Left ventricle myocardium inferior (tissue), 1 donor: ENCODE measurements around the gene HNRNPR. TPM values are rescaled to one million over a fixed set of nuclear protein-coding genes. Genes with fewer than 3 reads are reported as not detected.
"Not testable (repeated sequence)": the region's sequence is repeated elsewhere in the genome, so short reads cannot be mapped to it uniquely, and the experiment has no call there.

Experiments
- DNase-seq: peaks from one replicate; pipeline ENCODE4 v3.0.0-alpha.2; 2020
- H3K27ac ChIP-seq: fragments of 200-600 bp; replicated peaks from 2 replicates; pipeline ENCODE4 v1.8.0; 2021
- H3K27me3 ChIP-seq: fragments of 200-600 bp; 2 replicates; pipeline ENCODE4 v1.8.0; 2021; ENCODE audit warnings: low read depth
- H3K36me3 ChIP-seq: fragments of 200-600 bp; 2 replicates; pipeline ENCODE4 v1.8.0; 2021
- H3K4me1 ChIP-seq: fragments of 200-600 bp; 2 replicates; pipeline ENCODE4 v1.8.0; 2021
- H3K4me3 ChIP-seq: fragments of 200-600 bp; 2 replicates; pipeline ENCODE4 v1.8.0; 2021; ENCODE audit warnings: mild to moderate bottlenecking, moderate library complexity
- H3K9me3 ChIP-seq: fragments of 200-600 bp; replicated peaks from 2 replicates; pipeline ENCODE4 v1.8.0; 2021
- intact Hi-C: fragments of 100-400 bp; cut with micrococcal nuclease; formaldehyde crosslinking; loops from one replicate; pipeline ENCODE4 v1.11.0; 2022
- total RNA-seq: library from RNA; stranded (reverse); fragmentation: NEBNext Ultra II Directional; extraction: Animal tissue kit (Norgen Biotek cat#: 25700); gene quantifications from one replicate; pipeline ENCODE4 v1.2.1, GENCODE V29; 2021
- TF ChIP-seq, protein P1 (sequence below): fragments of 200-600 bp; IDR thresholded peaks from 2 replicates; pipeline ENCODE4 v1.8.0; 2021; ENCODE audit warnings: antibody characterized with exemption, mild to moderate bottlenecking, borderline replicate concordance
- donor health status: DM: no; HTN: yes; CAD: no; lungs with severe emphysema.

The HNRNPR gene
- total RNA-seq, 1 donor from 2014 or later: 54.6 TPM

DNA sequence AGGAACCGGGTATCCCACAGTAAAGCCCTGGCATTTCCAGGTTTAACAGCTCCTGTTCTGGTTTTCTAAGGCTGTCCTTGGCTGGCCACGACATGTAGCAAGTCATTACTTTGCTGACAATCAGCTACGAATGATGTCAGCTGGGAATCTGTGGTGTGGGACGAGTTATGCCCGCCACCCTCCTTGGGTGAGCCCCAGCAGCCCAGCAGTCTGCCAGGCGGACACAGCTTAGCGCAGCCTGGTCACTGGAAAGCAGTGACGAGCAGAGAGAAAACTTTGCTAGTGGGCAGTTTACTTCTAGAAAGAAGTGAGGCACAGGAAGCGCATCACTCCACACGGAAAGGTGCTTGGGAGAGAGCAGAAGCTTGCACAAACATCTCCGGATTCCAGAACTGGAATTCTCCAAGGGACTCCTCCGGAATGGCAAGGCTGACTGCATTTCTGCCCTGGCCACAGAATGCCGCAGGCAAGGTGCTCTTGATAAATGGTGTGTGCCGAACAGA, 41.1 kb upstream of the HNRNPR start:
- H3K27me3 ChIP-seq: no peaks in the 10 kb centered on the region
- H3K9me3 ChIP-seq: no peaks in the 10 kb centered on the region
- intact Hi-C loops: no loop called here
- DNase-seq: no peak
- H3K4me3 ChIP-seq: no peak overlapping the region
- H3K4me1 ChIP-seq: peaks cover 32% of the 10 kb centered on the region
- peaks cover 17% of the 10 kb centered on the region for H3K36me3 ChIP-seq
- H3K27ac ChIP-seq: peak overlapping the region; percentile 71
- TF ChIP-seq, protein P1, sequence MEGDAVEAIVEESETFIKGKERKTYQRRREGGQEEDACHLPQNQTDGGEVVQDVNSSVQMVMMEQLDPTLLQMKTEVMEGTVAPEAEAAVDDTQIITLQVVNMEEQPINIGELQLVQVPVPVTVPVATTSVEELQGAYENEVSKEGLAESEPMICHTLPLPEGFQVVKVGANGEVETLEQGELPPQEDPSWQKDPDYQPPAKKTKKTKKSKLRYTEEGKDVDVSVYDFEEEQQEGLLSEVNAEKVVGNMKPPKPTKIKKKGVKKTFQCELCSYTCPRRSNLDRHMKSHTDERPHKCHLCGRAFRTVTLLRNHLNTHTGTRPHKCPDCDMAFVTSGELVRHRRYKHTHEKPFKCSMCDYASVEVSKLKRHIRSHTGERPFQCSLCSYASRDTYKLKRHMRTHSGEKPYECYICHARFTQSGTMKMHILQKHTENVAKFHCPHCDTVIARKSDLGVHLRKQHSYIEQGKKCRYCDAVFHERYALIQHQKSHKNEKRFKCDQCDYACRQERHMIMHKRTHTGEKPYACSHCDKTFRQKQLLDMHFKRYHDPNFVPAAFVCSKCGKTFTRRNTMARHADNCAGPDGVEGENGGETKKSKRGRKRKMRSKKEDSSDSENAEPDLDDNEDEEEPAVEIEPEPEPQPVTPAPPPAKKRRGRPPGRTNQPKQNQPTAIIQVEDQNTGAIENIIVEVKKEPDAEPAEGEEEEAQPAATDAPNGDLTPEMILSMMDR: no peak

DNA sequence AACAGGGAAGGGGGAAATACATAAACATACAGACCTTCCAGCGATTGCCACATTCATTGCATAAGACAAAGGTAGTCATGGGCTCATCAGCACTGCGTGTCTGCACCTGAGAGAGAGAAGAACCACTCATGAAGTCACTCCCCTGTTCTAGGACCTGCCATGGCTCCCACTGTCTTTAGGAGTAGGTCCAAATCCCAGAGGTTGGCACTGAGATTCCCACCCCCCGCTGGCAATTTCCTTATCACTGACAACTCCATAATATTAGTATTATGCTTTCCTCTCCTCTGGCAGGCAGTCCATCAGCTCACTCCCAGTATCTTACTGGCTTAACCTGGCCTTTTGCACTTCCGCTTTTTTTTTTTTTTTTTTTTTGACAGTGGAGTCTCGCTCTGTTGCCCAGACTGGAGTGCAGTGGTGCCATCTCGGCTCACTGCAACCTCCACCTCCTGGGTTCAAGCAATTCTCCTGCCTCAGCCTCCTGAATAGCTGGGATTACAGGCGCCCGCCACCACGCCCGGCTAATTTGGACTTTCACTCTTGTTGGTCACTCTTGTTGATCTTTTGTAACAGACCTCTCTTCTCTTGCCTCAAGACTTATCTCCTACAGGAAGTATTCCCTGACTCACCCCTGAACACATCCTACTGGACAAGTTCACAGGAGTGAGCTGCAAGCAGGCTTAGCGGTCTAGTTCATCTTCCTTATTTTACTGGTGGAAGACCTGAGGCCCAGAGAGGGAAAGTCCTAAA, 40.4 kb upstream of the HNRNPR start:
- intact Hi-C loops: no loop called here
- peaks cover 17% of the 10 kb centered on the region for H3K36me3 ChIP-seq
- H3K4me1 ChIP-seq: peaks cover 32% of the 10 kb centered on the region
- no peaks in the 10 kb centered on the region for H3K9me3 ChIP-seq
- no peak overlapping the region for H3K4me3 ChIP-seq
- TF ChIP-seq, protein P1: no peak
- H3K27me3 ChIP-seq: no peaks in the 10 kb centered on the region
- no peak for DNase-seq
- peak overlapping the region; percentile 71 for H3K27ac ChIP-seq

DNA sequence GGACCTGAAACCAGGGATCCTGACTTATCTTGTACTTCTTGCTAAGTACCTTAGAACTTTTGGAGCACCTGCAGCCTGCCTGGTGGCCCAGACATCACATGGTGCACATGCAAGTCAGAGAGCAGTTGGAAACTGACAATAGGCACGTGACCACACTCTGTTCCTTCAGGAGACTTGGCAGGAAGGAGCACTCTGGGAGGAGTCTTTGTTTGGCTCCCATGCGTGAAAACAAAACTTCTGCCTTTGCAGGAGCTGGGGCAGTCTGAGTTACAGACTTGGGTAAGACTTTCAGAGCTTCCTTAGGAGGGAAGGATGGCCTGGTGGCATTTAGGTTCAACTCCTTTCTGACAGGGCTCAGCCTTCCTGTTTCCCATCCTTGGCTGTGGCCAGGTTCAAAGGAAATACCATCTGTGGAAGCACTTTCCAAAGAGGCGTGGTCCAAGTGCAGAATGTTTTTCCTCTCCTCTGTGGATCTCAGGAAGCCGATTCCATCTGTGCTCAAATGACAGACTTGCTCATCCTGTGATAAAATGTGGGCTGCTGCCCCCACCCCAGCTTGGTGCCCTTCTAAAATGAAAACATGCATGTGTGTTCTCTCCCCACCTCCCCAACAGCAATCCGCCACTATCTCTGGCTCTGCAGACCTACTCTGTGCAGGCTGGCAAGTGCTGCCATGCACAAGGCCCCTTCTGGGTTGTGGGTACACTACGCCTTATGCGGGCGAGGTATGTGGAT, 39.7 kb upstream of the HNRNPR start:
- Histone ChIP-seq H3K36me3 (peaks cover 17% of the 10 kb centered on the region), H3K27ac (peak overlapping the region; percentile 71), H3K9me3 (no peaks in the 10 kb centered on the region), H3K27me3 (no peaks in the 10 kb centered on the region), H3K4me3 (no peak overlapping the region), H3K4me1 (peaks cover 35% of the 10 kb centered on the region)
- no peak for DNase-seq
- intact Hi-C loops: no loop called here
- TF ChIP-seq, protein P1: no peak

DNA sequence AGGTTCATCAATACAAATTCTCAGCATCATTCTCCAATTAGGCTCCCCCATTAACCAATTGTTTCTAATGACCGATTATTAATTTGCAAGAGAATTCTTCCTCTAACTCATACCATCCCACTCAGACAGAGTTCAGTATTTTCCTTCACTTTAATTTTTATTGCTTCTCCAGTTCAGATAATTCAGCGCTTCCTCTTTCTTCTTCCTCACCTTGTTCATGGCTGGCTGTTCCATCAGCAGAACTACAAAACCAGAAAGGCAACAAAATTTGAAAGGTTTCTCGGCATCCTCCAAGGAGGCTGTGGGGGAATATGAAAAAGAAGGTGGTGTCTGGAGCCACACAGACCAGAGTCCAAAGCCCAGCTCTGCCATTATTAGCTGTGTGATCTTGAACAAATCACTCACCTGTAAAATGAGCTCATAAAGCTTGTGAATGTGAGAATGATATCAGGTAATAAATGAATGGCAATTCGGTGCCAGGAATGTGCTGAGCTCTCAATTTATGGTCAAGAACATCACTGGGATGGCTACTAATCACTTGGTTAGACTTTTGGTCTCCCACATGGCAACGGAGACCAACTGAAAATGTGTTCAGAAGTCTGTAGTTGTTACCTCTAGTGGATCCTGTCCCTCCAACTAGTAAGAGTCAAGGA, 37.3 kb upstream of the HNRNPR start:
- Histone ChIP-seq H3K4me1 (peaks cover 38% of the 10 kb centered on the region), H3K27ac (no peak overlapping the region), H3K27me3 (no peaks in the 10 kb centered on the region), H3K4me3 (no peak overlapping the region), H3K9me3 (no peaks in the 10 kb centered on the region), H3K36me3 (peaks cover 17% of the 10 kb centered on the region)
- DNase-seq: no peak
- TF ChIP-seq, protein P1: no peak
- intact Hi-C loops: no loop called here

DNA sequence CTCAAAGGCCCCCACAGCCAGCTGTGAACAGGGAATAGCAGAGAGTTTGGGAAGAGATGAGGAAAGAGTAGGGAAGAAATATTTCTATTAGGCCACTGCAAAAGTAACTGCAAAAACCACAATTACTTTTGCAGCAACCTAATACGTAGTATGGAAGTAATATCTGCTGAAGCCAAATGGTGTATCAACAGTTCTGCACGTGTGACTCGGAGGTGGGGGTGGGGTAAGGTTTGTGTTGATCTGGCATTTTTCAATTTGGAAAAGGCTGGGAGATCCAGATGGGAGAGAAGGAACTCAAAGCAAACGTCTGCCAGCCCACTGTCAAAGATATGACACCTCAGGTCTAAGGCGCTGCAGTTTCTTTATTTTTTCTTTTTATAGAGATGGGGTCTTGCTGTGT, 36.6 kb upstream of the HNRNPR start:
- peaks cover 17% of the 10 kb centered on the region for H3K36me3 ChIP-seq
- no peaks in the 10 kb centered on the region for H3K9me3 ChIP-seq
- TF ChIP-seq, protein P1: no peak
- no peak for DNase-seq
- peaks cover 38% of the 10 kb centered on the region for H3K4me1 ChIP-seq
- no peaks in the 10 kb centered on the region for H3K27me3 ChIP-seq
- no peak overlapping the region for H3K4me3 ChIP-seq
- no peak overlapping the region for H3K27ac ChIP-seq
- intact Hi-C loops: no loop called here

DNA sequence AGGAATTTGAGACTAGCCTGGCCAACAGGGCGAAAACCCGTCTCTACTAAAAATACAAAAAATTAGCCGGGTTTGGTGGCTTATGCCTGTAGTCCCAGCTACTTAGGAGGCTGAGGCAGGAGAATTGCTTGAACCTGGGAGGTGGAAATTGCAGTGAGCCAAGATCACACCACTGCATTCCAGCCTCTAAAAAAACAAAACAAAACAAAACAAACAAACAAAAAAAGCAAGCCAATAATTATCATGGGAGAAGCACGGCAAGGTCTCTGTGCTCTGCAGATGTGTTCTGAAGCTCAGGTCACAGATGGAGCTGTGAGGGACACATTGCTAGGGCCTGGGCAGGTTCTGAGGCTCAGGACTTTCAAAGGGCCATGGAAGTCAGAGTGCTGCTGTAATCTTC, 36.2 kb upstream of the HNRNPR start:
- H3K9me3 ChIP-seq, H3K27me3 ChIP-seq, H3K4me3 ChIP-seq, intact Hi-C loops, DNase-seq, H3K27ac ChIP-seq: not testable (repeated sequence)
- Histone ChIP-seq H3K4me1 (peaks cover 33% of the 10 kb centered on the region), H3K36me3 (peaks cover 17% of the 10 kb centered on the region)
